Neuron (in vitro differentiated cells): ENCODE data around the gene EXD3.

ENCODE experiments used
- H2AFZ ChIP-seq: one replicate; pipeline ENCODE4 v1.6.1; 2013; ENCODE audit warnings: low read depth, mild to moderate bottlenecking, inconsistent platforms, low read length, moderate library complexity
- H3K27me3 ChIP-seq: one replicate; pipeline ENCODE4 v1.6.1; 2013; ENCODE audit warnings: low read length; ENCODE audit not compliant: insufficient read depth
- H3K36me3 ChIP-seq: one replicate; pipeline ENCODE4 v1.6.1; 2013; ENCODE audit warnings: low read length; ENCODE audit not compliant: insufficient read depth
- H3K4me1 ChIP-seq: one replicate; pipeline ENCODE4 v1.6.1; 2013; ENCODE audit warnings: low read length; ENCODE audit not compliant: insufficient read depth
- H3K4me3 ChIP-seq: 2 replicates; pipeline ENCODE4 v1.5.1; 2013; ENCODE audit warnings: mild to moderate bottlenecking, low read length, moderate library complexity
- H3K9me3 ChIP-seq: one replicate; pipeline ENCODE4 v1.6.1; 2013; ENCODE audit warnings: low read length

EXD3 gene

DNA sequence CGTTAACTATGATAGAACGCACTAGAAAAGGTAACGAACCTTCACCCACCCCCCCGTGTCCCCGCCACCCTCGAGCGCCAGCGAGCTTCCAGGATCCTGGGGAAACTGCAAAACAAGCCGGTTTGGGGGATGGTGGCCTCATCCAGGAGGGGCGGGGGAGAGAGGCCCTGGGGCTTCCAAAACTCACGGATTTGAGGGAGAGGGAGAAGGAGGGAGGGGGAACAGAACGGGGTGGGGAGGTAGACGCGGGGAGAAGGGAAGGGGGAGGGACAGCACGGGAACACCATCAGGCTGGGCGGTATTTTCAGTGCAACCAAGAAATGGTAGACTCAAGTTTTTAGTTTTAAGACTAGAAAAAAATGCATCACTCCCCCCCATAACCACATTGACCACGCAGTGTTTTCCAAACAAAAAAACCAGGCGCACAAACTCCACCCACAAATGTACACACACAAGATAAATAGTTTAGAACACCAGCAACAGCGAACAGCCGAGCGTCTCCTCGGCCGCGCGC, 122.3 kb downstream of the EXD3 start:
- peaks cover 69% of the 10 kb centered on the region for H3K4me1 ChIP-seq
- H3K9me3 ChIP-seq: no peaks in the 10 kb centered on the region
- no peaks in the 10 kb centered on the region for H3K27me3 ChIP-seq
- peaks cover 9% of the 10 kb centered on the region for H3K36me3 ChIP-seq
- H2AFZ ChIP-seq: no peak overlapping the region
- peak overlapping the region; percentile 84 for H3K4me3 ChIP-seq

- Histone ChIP-seq H3K36me3 (peaks cover 9% of the 10 kb centered on the region), H3K4me3 (peak overlapping the region; percentile 84), H2AFZ (no peak overlapping the region), H3K27me3 (no peaks in the 10 kb centered on the region), H3K4me1 (peaks cover 64% of the 10 kb centered on the region), H3K9me3 (no peaks in the 10 kb centered on the region)
These were observed 123.0 kb downstream of the EXD3 start for GRCh38 chr9:137299938-137300337.

DNA sequence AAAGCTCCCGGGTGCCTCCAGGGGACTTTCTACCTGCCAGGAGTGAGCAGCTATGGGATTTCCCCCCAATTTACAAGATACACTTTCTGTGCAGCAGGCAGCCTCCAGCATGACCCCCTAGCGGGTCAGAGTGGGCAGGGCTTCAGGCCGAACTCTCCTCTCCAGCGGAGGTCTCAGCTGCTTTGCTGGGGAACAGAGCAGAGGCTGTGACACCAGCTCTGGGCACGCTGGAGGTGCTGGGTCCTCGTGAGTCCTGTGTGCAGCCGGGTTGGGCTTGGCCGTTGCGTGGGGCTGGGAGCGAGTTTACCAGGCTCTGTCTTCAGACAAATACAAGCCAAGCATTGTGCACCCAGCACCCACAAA, 123.8 kb downstream of the EXD3 start:
- H3K4me3 ChIP-seq: peak overlapping the region; percentile 84

GRCh38 chr9:137298401-137299202, 124.4 kb downstream of the EXD3 start:
- H2AFZ ChIP-seq: no peak overlapping the region
- H3K27me3 ChIP-seq: no peaks in the 10 kb centered on the region
- peaks cover 53% of the 10 kb centered on the region for H3K4me1 ChIP-seq
- H3K36me3 ChIP-seq: peaks cover 9% of the 10 kb centered on the region
- H3K4me3 ChIP-seq: peak overlapping the region; percentile 84
- H3K9me3 ChIP-seq: peaks cover 2% of the 10 kb centered on the region

More for the DNA sequence above, 123.8 kb downstream of the EXD3 start:
- Histone ChIP-seq H3K9me3 (peaks cover 2% of the 10 kb centered on the region), H3K4me1 (peaks cover 58% of the 10 kb centered on the region), H3K27me3 (no peaks in the 10 kb centered on the region), H2AFZ (no peak overlapping the region), H3K36me3 (peaks cover 9% of the 10 kb centered on the region)

GRCh38 chr9:137297966-137298365, 125.0 kb downstream of the EXD3 start:
- no peak overlapping the region for H2AFZ ChIP-seq
- H3K4me1 ChIP-seq: peaks cover 47% of the 10 kb centered on the region
- peaks cover 2% of the 10 kb centered on the region for H3K9me3 ChIP-seq
- no peaks in the 10 kb centered on the region for H3K27me3 ChIP-seq
- H3K36me3 ChIP-seq: peaks cover 9% of the 10 kb centered on the region
- H3K4me3 ChIP-seq: no peak overlapping the region

DNA sequence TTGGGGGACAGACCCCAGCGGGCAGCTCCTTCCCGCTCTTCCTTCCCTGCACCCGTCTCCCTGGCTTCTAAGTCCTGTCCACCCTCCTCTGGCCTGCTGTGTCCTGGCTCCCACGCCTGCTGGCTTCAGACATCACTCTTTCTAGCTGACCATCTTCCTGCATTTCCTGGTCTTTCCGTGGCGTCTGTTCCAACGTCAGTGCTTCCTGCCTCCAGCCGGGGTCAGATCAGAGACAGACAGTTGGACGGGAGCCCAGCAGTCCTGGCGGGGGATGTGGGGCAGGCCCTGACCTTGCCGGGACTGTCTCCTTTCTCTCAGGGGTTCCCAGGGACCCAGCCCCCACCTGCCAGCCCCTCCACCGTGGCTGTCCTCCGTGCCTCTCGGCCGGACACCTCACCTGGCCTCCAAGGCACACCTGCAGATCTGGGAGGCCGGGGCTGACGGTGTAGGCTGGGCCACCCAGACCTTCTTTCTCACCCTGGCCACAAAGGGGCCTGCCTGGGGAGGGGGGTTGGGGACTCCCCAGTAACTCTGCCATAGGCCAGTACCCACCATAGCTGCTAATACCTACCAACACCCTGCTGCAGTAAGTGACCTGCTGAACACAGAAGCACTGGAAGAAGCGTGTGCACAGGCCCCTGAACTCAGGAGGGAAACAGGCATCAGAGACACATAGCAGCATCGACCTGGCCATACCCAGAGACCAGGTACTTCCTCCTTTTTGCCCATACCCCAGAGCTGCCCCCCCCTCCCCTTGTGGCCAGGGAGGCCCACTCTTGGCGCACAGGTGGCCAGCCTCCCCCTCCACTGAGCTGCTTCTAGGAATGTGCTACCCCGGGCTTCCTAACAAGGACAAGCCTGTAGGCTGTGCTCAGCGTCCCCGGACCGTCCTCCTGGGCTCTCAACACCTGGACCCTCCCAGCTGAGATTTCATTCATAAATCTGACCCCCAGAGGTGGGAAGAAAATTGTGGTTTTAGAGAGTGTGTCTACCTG, 126.0 kb downstream of the EXD3 start:
- Histone ChIP-seq H3K4me1 (peaks cover 41% of the 10 kb centered on the region), H3K4me3 (peak overlapping the region; percentile 32)

GRCh38 chr9:137295849-137296669, 126.9 kb downstream of the EXD3 start:
- Histone ChIP-seq H3K36me3 (peaks cover 9% of the 10 kb centered on the region), H2AFZ (no peak overlapping the region), H3K4me1 (peaks cover 41% of the 10 kb centered on the region), H3K4me3 (peak overlapping the region; percentile 35), H3K27me3 (no peaks in the 10 kb centered on the region), H3K9me3 (peaks cover 2% of the 10 kb centered on the region)

More for the DNA sequence above, 126.0 kb downstream of the EXD3 start:
- Histone ChIP-seq H3K9me3 (peaks cover 2% of the 10 kb centered on the region), H2AFZ (no peak overlapping the region), H3K27me3 (no peaks in the 10 kb centered on the region), H3K36me3 (peaks cover 9% of the 10 kb centered on the region)

DNA sequence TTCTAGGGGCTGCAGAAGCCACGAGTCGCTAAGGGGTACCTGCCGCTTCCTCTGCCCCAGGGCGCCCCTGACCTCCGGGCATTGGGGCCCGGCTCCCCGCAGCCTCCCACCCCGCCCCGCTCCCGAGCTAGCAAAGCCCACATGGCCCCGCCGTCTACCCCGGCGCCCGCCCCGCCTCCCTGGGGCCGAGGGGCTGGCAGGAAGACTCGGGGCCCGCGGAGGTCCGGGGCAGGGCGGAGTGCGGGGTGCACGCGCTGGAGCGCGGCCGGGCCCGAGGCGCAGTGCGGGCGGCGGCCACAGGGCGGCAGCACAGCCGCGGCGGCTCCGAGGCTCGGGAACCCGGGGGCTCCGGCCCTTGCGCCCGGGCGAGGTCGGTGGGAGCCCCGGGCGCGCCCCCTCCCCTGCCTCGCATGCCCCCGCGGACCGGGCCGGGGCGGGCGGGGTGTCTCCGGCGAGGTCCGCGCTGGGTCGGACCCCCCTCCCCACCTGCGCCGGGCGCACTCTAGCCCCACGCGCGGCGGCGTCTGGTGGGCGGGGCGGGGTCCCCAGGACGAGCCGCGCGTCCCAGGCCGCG, 127.6 kb downstream of the EXD3 start:
- H3K9me3 ChIP-seq: peaks cover 2% of the 10 kb centered on the region
- peaks cover 41% of the 10 kb centered on the region for H3K4me1 ChIP-seq
- H3K4me3 ChIP-seq: peak overlapping the region; percentile 35
- no peak overlapping the region for H2AFZ ChIP-seq
- no peaks in the 10 kb centered on the region for H3K27me3 ChIP-seq
- H3K36me3 ChIP-seq: peaks cover 9% of the 10 kb centered on the region

GRCh38 chr9:137294681-137295237, 128.2 kb downstream of the EXD3 start:
- Histone ChIP-seq H3K36me3 (peaks cover 9% of the 10 kb centered on the region), H3K27me3 (no peaks in the 10 kb centered on the region), H3K4me1 (peaks cover 37% of the 10 kb centered on the region), H3K4me3 (peak overlapping the region; percentile 15), H3K9me3 (peaks cover 2% of the 10 kb centered on the region), H2AFZ (no peak overlapping the region)

- Histone ChIP-seq H3K9me3 (peaks cover 2% of the 10 kb centered on the region), H3K27me3 (no peaks in the 10 kb centered on the region)
These were observed 128.8 kb downstream of the EXD3 start for GRCh38 chr9:137294091-137294680.

GRCh38 chr9:137293482-137294090, 129.4 kb downstream of the EXD3 start:
- Histone ChIP-seq H3K27me3 (no peaks in the 10 kb centered on the region), H3K4me1 (peaks cover 25% of the 10 kb centered on the region), H3K9me3 (peaks cover 2% of the 10 kb centered on the region), H3K36me3 (peaks cover 5% of the 10 kb centered on the region), H2AFZ (no peak overlapping the region), H3K4me3 (no peak overlapping the region)

More at GRCh38 chr9:137294091-137294680, 128.8 kb downstream of the EXD3 start:
- Histone ChIP-seq H3K4me1 (peaks cover 31% of the 10 kb centered on the region), H3K4me3 (no peak overlapping the region), H2AFZ (no peak overlapping the region), H3K36me3 (peaks cover 9% of the 10 kb centered on the region)
